ENCODE measurements around the gene PCDHGA9.

GRCh38 chr5:141431286-141431685 lies 28.7 kb downstream of the PCDHGA9 start:
- TF ChIP-seq POLR2A (IDR thresholded peaks at IDR 0.05; ENCODE audit: extremely low read depth, insufficient read length): no peak
- TF ChIP-seq, protein P1, sequence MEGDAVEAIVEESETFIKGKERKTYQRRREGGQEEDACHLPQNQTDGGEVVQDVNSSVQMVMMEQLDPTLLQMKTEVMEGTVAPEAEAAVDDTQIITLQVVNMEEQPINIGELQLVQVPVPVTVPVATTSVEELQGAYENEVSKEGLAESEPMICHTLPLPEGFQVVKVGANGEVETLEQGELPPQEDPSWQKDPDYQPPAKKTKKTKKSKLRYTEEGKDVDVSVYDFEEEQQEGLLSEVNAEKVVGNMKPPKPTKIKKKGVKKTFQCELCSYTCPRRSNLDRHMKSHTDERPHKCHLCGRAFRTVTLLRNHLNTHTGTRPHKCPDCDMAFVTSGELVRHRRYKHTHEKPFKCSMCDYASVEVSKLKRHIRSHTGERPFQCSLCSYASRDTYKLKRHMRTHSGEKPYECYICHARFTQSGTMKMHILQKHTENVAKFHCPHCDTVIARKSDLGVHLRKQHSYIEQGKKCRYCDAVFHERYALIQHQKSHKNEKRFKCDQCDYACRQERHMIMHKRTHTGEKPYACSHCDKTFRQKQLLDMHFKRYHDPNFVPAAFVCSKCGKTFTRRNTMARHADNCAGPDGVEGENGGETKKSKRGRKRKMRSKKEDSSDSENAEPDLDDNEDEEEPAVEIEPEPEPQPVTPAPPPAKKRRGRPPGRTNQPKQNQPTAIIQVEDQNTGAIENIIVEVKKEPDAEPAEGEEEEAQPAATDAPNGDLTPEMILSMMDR (IDR thresholded peaks at IDR 0.05; ENCODE audit: low read depth, low read length): no peak

Data from NB4 (cell line).